ENCODE data around the gene ZBED3. TPM values are rescaled to one million over a fixed set of nuclear protein-coding genes. Genes with fewer than 3 reads are reported as not detected.
"Not testable (repeated sequence)": the region's sequence is repeated elsewhere in the genome, so short reads cannot be mapped to it uniquely, and the experiment has no call there.

ZBED3 gene
- total RNA-seq = 1 to 10 TPM; 9.7 to 10.0 TPM
- long read RNA-seq = 0 reads

GRCh38 chr5:77086689-77087483, at the start of gene ZBED3:
Gene ZBED3 (minus strand): TSS chr5:77087285. CDS start chr5:77077878, 9,407 bp downstream.
- DNase-seq (peak; percentile 73), ATAC-seq (peak; percentile 84 to 86)
- intact Hi-C loops (cut with DNase I) = no loop called here

- DNase-seq (peak; percentile 80), ATAC-seq (peak; percentile 83 to 99)
- intact Hi-C loops (cut with DNase I) = no loop called here
Measured at GRCh38 chr5:77133061-77133758, 46.1 kb upstream of the ZBED3 start.

GRCh38 chr5:77131361-77131760, 44.3 kb upstream of the ZBED3 start:
- intact Hi-C loops (cut with DNase I) = no loop called here
- no peak for ATAC-seq
- no peak for DNase-seq

- ATAC-seq (peak; percentile 29 to 78), DNase-seq (peak; percentile 25)
- intact Hi-C loops (cut with DNase I) = no loop called here
Measured at GRCh38 chr5:77129391-77129990, 42.4 kb upstream of the ZBED3 start.

GRCh38 chr5:77128411-77129061, 41.5 kb upstream of the ZBED3 start:
- no peak for DNase-seq
- ATAC-seq = no peak
- intact Hi-C loops (cut with DNase I) = no loop called here

GRCh38 chr5:77123057-77123456, 36.0 kb upstream of the ZBED3 start:
- DNase-seq (no peak), ATAC-seq (no peak)
- intact Hi-C loops (cut with DNase I) = no loop called here

GRCh38 chr5:77120706-77121105, 33.6 kb upstream of the ZBED3 start:
- ATAC-seq (no peak), DNase-seq (no peak)
- intact Hi-C loops (cut with DNase I) = no loop called here

GRCh38 chr5:77120086-77120485, 33.0 kb upstream of the ZBED3 start:
- ATAC-seq (no peak), DNase-seq (no peak)
- intact Hi-C loops (cut with DNase I) = no loop called here

- ATAC-seq (no peak), DNase-seq (no peak)
- intact Hi-C loops (cut with DNase I) = no loop called here
Measured at GRCh38 chr5:77117161-77117560, 30.1 kb upstream of the ZBED3 start.

GRCh38 chr5:77107035-77107434, 19.9 kb upstream of the ZBED3 start:
- ATAC-seq; DNase-seq; intact Hi-C loops (cut with DNase I): not testable (repeated sequence)

- ATAC-seq (no peak), DNase-seq (no peak)
- intact Hi-C loops (cut with DNase I) = no loop called here
Measured at GRCh38 chr5:77104813-77105212, 17.7 kb upstream of the ZBED3 start.

GRCh38 chr5:77103457-77103856, 16.4 kb upstream of the ZBED3 start:
- no peak for DNase-seq
- intact Hi-C loops (cut with DNase I) = no loop called here
- ATAC-seq = peak in 1 of 2 donors; percentile 41

GRCh38 chr5:77102549-77102948, 15.5 kb upstream of the ZBED3 start:
- no peak for DNase-seq
- no peak for ATAC-seq
- intact Hi-C loops (cut with DNase I) = no loop called here

- no peak for DNase-seq
- intact Hi-C loops (cut with DNase I) = no loop called here
- peak; percentile 30 to 95 for ATAC-seq
Measured at GRCh38 chr5:77101298-77101697, 14.2 kb upstream of the ZBED3 start.

GRCh38 chr5:77095189-77095588, 8.1 kb upstream of the ZBED3 start:
- ATAC-seq = no peak
- no peak for DNase-seq
- intact Hi-C loops (cut with DNase I) = no loop called here

- intact Hi-C loops (cut with DNase I) = no loop called here
- ATAC-seq = peak; percentile 25 to 46
Measured at GRCh38 chr5:77087484-77088261, 588 bp upstream of the ZBED3 start.

GRCh38 chr5:77086368-77086688, 757 bp downstream of the ZBED3 start:
- peak in 1 of 2 donors; percentile 62 for ATAC-seq
- intact Hi-C loops (cut with DNase I) = no loop called here
- no peak for DNase-seq

More at GRCh38 chr5:77087484-77088261, 588 bp upstream of the ZBED3 start:
- peak; percentile 39 for DNase-seq

- ATAC-seq = no peak
- intact Hi-C loops (cut with DNase I) = no loop called here
Measured at GRCh38 chr5:77083088-77083487, 4.0 kb downstream of the ZBED3 start.

GRCh38 chr5:77082280-77082679, 4.8 kb downstream of the ZBED3 start:
- no peak for DNase-seq
- intact Hi-C loops (cut with DNase I) = no loop called here
- ATAC-seq = no peak

More at GRCh38 chr5:77083088-77083487, 4.0 kb downstream of the ZBED3 start:
- DNase-seq = no peak

Data from left cardiac atrium (tissue), 4 donors.